Activated T-cell treated with anti-CD3 and anti-CD28 coated beads, Interleukin-2, amount 50 U/mL, for 48 hours (primary cell): ENCODE measurements around the gene FTCDNL1.

Experiments used
- DNase-seq, 2 experiments: peaks; one replicate each; pipeline ENCODE4 v3.0.0-alpha.2; 2020

The FTCDNL1 gene

DNA sequence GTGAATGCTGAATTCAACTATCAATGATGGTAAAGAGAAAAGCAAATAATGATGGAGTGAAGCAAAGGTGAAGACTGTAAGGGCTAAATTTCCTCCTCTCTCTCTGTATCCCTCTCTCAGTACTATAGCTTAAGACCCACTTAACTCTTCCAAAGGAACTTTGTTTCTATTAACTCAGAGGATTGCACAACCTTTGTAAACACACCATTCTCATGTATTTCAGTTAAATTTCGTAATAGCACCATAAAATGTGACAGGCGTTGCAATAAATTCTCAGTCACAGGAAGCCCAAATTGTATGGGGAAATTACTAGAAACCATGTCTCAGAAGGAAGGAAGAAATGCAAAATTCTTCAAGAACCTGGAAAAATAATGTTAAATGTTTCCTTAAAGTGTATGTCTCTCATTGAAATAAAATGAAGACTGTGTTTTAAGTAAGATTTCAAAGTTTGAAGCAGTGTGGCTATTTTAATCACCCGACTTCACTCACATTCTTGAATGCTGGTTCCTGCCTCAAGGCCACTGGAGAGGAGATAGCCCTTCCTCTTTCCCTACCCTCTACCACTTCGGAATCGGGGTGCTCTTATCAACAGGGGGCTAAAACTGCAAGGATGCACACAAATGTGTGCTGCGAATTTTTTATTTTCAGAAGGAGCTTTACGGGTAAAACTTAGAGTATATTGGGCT is 112.1 kb downstream of the FTCDNL1 start:
- DNase-seq: no peak

DNA sequence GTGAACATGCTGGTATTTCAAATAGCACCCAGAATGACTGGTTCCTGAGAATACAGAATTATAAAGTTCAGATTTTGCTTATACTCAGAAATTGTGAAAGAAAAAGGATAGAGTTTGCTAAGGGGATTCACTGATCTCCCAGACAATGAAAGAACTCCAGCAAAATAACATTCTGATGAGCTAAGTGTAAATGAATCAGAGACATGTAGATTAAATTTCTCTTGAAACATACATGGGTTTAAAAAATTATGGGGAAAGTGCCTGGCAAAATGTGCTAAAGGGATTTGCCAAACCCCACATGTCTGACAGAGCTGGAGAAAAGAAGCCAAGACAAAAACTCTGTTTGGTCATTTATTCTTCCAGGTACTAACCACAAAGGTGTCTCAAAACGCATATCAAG is 116.3 kb downstream of the FTCDNL1 start:
- DNase-seq: no peak

DNA sequence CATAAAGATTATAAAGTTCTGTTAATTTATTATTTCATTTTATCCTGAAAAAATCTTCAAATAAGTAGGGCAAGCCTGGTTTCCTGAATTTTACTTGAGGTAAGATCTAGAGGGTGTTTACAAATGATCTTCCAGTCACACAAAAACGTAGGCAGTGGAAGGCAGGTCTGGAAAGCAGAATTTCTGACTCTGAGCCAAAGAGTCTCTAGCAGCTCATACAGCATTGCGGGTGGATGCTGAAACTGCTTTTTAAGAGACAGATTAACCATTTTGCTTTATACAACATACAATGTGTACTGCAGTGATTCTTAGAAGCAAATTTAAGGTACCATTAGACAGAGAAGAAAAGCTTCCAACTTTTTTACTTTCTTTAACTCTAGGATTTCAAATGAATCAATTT is 117.0 kb downstream of the FTCDNL1 start:
- no peak for DNase-seq

GRCh38 chr2:199727801-199728200 is 123.2 kb downstream of the FTCDNL1 start:
- no peak for DNase-seq

- DNase-seq: no peak
Measured at GRCh38 chr2:199727306-199727705, 123.7 kb downstream of the FTCDNL1 start.

DNA sequence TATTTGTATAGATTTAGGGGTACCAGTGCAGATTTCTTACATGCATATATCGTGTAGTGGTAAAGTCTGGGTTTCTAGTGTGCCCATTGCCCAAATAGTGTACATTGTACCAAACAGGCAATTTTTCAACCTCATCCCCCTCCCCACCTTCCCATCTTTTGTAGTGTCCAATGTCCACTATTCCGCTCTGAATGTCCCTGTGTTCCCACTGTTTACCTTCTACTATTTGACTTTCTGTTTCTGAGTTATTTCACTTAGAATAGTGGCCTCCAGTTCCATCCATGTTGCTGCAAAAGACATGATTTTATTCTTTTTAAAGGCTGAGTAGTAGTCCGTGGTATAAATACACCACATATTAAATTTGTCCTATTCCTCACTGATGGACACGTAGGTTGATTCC is 132.9 kb downstream of the FTCDNL1 start:
- DNase-seq: no peak

- no peak for DNase-seq
Measured at GRCh38 chr2:199717587-199717907, 133.4 kb downstream of the FTCDNL1 start.

DNA sequence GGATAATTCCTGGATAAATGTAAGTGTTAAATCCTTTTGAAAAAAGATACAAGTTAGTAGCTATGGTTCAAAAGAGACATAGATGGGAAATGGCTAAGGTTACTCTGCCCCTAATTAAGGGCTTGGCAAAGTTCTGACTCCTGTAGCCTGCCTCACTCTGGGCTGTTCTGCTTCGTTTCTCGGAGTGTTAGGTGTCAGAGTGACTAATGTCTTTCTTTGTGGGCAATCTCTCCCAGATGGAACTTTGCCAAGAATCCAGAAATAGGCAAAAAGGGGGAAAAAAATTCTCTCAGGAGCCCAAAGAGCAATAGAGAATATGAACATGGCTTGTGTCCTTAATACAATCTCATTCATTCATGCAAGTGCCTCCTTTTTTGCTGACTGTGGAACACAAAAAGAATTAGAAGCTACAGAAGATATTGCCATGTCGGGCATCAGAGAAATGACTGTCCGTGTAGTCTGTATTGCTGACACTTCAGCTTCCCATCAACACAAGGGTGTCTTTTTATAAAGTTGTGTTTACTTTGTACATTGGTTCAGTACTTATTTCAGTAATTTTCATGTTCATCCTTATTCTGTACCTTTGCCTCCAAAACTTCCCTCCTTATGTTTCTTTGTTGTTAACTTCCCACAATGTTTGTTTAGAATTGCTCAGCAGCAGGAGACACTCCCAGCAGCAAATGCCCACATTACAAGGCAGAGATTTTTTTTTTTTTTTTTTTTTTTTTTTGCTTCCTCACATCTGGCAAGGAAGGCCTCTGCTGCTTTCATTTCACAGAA is 134.0 kb downstream of the FTCDNL1 start:
- DNase-seq: no peak

- no peak for DNase-seq
Measured at GRCh38 chr2:199713746-199714145, 137.2 kb downstream of the FTCDNL1 start.

DNA sequence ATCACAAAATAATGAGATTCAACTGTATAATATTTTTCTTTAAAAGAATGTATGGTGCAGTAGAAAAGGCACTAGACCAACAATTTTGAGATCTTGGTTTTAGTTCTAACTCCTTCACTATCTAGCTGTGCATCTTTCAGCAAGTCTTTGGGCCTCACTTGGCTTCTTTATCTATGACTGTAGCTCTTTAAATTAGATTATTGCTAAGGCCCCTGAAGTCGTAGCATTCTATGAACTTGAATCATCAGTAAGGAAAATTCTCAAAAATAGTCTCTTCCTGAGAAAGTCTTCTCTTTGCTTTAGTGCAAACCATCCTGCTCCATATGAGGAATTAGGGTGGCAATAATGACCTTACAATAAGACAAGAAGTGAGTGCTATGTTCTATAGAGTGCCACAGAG is 140.4 kb downstream of the FTCDNL1 start:
- no peak for DNase-seq
